ENCODE measurements around the gene UBAC2.

Gene UBAC2

GRCh38 chr13:99367663-99368448 is 167.2 kb downstream of the UBAC2 start:
- ATAC-seq (ENCODE audit: low read depth): no peak
- H3K36me3 ChIP-seq (ENCODE audit: low read depth): peaks cover 11% of the 10 kb centered on the region

GRCh38 chr13:99370481-99371275 is 170.0 kb downstream of the UBAC2 start:
- H3K4me3 ChIP-seq (ENCODE audit: severe bottlenecking): no peak overlapping the region
- no peak for TF ChIP-seq CTCF (IDR thresholded peaks at IDR 0.05; ENCODE audit: poor library complexity, severe bottlenecking)
- no peaks in the 10 kb centered on the region for H3K9me3 ChIP-seq (ENCODE audit: severe bottlenecking)
- DNase-seq (ENCODE audit: low spot score) (no peak), ATAC-seq (ENCODE audit: low read depth) (no peak)
- peaks cover 11% of the 10 kb centered on the region for H3K36me3 ChIP-seq (ENCODE audit: low read depth)
- no peaks in the 10 kb centered on the region for H3K4me1 ChIP-seq (ENCODE audit: insufficient read depth, poor library complexity, severe bottlenecking)
- H3K27ac ChIP-seq (ENCODE audit: poor library complexity, severe bottlenecking): no peak overlapping the region
- no peaks in the 10 kb centered on the region for H3K27me3 ChIP-seq (ENCODE audit: insufficient read depth, poor library complexity, severe bottlenecking)

More at GRCh38 chr13:99367663-99368448, 167.2 kb downstream of the UBAC2 start:
- no peak for TF ChIP-seq CTCF (IDR thresholded peaks at IDR 0.05; ENCODE audit: poor library complexity, severe bottlenecking)
- DNase-seq (ENCODE audit: low spot score): no peak
- no peaks in the 10 kb centered on the region for H3K27me3 ChIP-seq (ENCODE audit: insufficient read depth, poor library complexity, severe bottlenecking)
- H3K4me3 ChIP-seq (ENCODE audit: severe bottlenecking): no peak overlapping the region
- no peak overlapping the region for H3K27ac ChIP-seq (ENCODE audit: poor library complexity, severe bottlenecking)
- H3K9me3 ChIP-seq (ENCODE audit: severe bottlenecking): no peaks in the 10 kb centered on the region
- no peaks in the 10 kb centered on the region for H3K4me1 ChIP-seq (ENCODE audit: insufficient read depth, poor library complexity, severe bottlenecking)

GRCh38 chr13:99371956-99372355 is 171.3 kb downstream of the UBAC2 start:
- ATAC-seq (ENCODE audit: low read depth) (no peak), DNase-seq (ENCODE audit: low spot score) (no peak)
- no peak for TF ChIP-seq CTCF (IDR thresholded peaks at IDR 0.05; ENCODE audit: poor library complexity, severe bottlenecking)
- no peak overlapping the region for H3K4me3 ChIP-seq (ENCODE audit: severe bottlenecking)
- no peaks in the 10 kb centered on the region for H3K27me3 ChIP-seq (ENCODE audit: insufficient read depth, poor library complexity, severe bottlenecking)
- no peaks in the 10 kb centered on the region for H3K4me1 ChIP-seq (ENCODE audit: insufficient read depth, poor library complexity, severe bottlenecking)
- no peak overlapping the region for H3K27ac ChIP-seq (ENCODE audit: poor library complexity, severe bottlenecking)
- no peaks in the 10 kb centered on the region for H3K9me3 ChIP-seq (ENCODE audit: severe bottlenecking)
- peaks cover 11% of the 10 kb centered on the region for H3K36me3 ChIP-seq (ENCODE audit: low read depth)

GRCh38 chr13:99373436-99373835 is 172.8 kb downstream of the UBAC2 start:
- TF ChIP-seq CTCF (IDR thresholded peaks at IDR 0.05; ENCODE audit: poor library complexity, severe bottlenecking): no peak
- ATAC-seq (ENCODE audit: low read depth): no peak

More at GRCh38 chr13:99373436-99373835, 172.8 kb downstream of the UBAC2 start:
- no peaks in the 10 kb centered on the region for H3K4me1 ChIP-seq (ENCODE audit: insufficient read depth, poor library complexity, severe bottlenecking)
- DNase-seq (ENCODE audit: low spot score): no peak
- H3K27me3 ChIP-seq (ENCODE audit: insufficient read depth, poor library complexity, severe bottlenecking): no peaks in the 10 kb centered on the region
- H3K9me3 ChIP-seq (ENCODE audit: severe bottlenecking): no peaks in the 10 kb centered on the region
- H3K27ac ChIP-seq (ENCODE audit: poor library complexity, severe bottlenecking): no peak overlapping the region
- no peak overlapping the region for H3K4me3 ChIP-seq (ENCODE audit: severe bottlenecking)
- H3K36me3 ChIP-seq (ENCODE audit: low read depth): peaks cover 4% of the 10 kb centered on the region; the same call in 1 of the 2 replicates
